HUDEP-2 (cell line): Measurements from ENCODE around the gene RPS2.
"Not testable (repeated sequence)": the region's sequence is repeated elsewhere in the genome, so short reads cannot be mapped to it uniquely, and the experiment has no call there.

Experiments
- DNase-seq, 76 experiments: peaks; one replicate each; lab custom pipeline; 2025; ENCODE audit not compliant: unreplicated experiment in 76 of 76; lab: John Stamatoyannopoulos, UW

Gene RPS2

GRCh38 chr16:1964506-1965395 lies at the start of gene RPS2:
Gene RPS2, minus strand, starts transcription at chr16:1964826. Its CDS starts 201 bp downstream, at chr16:1964625.
- peak in 75 of 76 experiments; percentile 64 to 98 (median 96) for DNase-seq

GRCh38 chr16:2013527-2013926 lies 48.9 kb upstream of the RPS2 start:
- no peak for DNase-seq

- not testable (repeated sequence) for DNase-seq
Measured at GRCh38 chr16:2011726-2012125, 47.1 kb upstream of the RPS2 start.

GRCh38 chr16:2009791-2010510 lies 45.3 kb upstream of the RPS2 start, which contains the start of gene ZNF598:
Gene ZNF598, minus strand, starts transcription at chr16:2009821.
- peak in 65 of 76 experiments; percentile 19 to 79 (median 60) for DNase-seq

GRCh38 chr16:2009164-2009711 lies 44.6 kb upstream of the RPS2 start:
- peak in 3 of 76 experiments; percentile 16 to 23 (median 18) for DNase-seq

- peak in 4 of 76 experiments; percentile 12 to 28 (median 19) for DNase-seq
Measured at GRCh38 chr16:2008631-2009163, 44.1 kb upstream of the RPS2 start.

GRCh38 chr16:2008009-2008526 lies 43.4 kb upstream of the RPS2 start:
- peak in 35 of 76 experiments; percentile 13 to 56 (median 36) for DNase-seq

- DNase-seq = no peak
Measured at GRCh38 chr16:2007081-2007836, 42.6 kb upstream of the RPS2 start.

- DNase-seq = no peak
Measured at GRCh38 chr16:2006317-2006716, 41.7 kb upstream of the RPS2 start.

- DNase-seq = peak in 15 of 76 experiments; percentile 5 to 42 (median 22)
Measured at GRCh38 chr16:2005646-2006045, 41.0 kb upstream of the RPS2 start.

- DNase-seq = peak in 6 of 76 experiments; percentile 10 to 52 (median 20)
Measured at GRCh38 chr16:2004795-2005517, 40.3 kb upstream of the RPS2 start.

- peak in 74 of 76 experiments; percentile 21 to 95 (median 85) for DNase-seq
Measured at GRCh38 chr16:2003827-2004641, 39.4 kb upstream of the RPS2 start.

- DNase-seq = no peak
Measured at GRCh38 chr16:2003231-2003826, 38.7 kb upstream of the RPS2 start.

GRCh38 chr16:2002406-2003230 lies 38.0 kb upstream of the RPS2 start:
- DNase-seq = no peak

- no peak for DNase-seq
Measured at GRCh38 chr16:2001456-2002355, 37.1 kb upstream of the RPS2 start.

- no peak for DNase-seq
Measured at GRCh38 chr16:2001035-2001434, 36.4 kb upstream of the RPS2 start.
